GM19099 (cell line): ENCODE measurements around the gene CPB1.

Experiments used
- POLR2A ChIP-seq: IDR thresholded peaks from 3 replicates; pipeline ENCODE4 v1.6.1; 2011; ENCODE audit warnings: low read depth; ENCODE audit not compliant: insufficient read length; ENCODE audit errors: extremely low read depth

CPB1 gene

DNA sequence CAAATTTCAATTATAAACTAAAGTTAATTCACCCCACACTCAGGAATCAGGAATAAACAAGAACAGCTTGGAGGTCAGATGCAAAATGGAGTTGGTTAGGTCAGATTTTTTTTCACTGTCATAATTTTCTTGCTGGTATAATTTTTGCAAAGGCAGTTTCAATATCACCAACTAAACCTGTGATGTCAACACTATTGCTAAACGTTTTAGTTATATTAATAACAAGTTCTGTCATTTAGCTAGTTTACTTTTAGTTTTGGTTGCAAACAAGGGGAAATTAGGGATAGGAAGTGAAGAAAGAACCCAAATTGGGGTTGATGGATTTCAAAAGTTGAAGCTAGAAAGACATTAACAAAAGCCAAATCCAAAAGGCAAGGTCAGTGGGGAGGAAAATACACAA is 4.6 kb upstream of the CPB1 start:
- TF ChIP-seq POLR2A, result no peak

DNA sequence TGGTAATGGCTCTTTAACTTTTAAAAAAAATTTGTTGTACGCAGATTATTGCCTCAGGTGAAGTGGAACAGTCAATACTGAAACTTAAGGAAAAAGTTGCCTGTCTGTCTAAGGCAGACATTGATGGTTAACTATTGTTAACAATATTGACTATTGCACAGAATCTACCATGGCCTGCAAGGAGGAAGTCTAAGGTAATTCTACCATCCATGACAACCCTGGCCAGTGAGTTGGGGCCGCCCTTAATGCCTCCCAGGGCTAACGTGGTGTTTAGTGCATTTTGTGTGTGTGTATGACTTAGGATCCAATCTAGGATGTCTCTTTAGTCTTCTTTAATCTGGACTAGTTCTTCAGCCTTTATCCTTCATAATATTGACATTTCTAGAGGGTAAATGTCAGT is 2.1 kb upstream of the CPB1 start:
- no peak for TF ChIP-seq POLR2A

GRCh38 chr3:148828136-148828690 is 602 bp downstream of the CPB1 start:
- TF ChIP-seq POLR2A, result no peak

DNA sequence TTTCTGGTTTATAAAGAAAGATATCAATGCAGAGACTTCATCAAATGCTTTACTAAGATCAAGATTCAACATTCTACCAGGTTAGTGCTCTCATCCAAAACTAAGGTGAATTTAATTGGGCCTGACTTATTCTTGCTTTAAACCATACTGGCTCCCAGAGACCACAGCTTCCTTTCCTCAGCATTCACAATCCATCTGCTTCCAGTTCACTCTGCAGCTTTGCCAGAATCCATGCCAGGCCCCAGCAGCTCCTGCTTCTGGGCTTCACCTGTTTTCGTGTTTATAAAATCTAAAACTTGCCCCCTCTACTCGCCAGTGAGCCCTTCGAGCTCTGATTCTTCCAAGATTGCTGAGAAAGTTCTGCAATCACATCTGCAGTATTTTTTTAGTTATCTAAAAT is 2.3 kb downstream of the CPB1 start:
- no peak for TF ChIP-seq POLR2A

DNA sequence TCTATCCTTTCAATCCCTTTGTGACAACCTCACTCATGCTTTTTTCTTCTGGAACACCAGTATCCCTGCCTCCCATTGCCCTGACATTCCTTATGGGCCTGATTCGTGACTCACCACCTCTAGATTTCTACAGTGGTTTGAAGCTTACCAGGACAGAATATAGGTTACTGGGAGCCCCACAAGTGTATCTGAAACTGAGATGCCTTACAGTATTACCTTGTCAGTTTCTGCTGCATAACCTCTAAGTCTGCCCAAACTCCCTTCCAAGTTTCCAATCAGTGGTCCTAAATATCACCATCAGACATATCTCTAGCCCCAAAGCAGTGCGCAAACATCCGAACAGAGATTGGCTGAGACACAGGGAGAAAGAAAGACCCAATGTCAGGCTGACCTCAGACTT is 5.6 kb downstream of the CPB1 start:
- no peak for TF ChIP-seq POLR2A

DNA sequence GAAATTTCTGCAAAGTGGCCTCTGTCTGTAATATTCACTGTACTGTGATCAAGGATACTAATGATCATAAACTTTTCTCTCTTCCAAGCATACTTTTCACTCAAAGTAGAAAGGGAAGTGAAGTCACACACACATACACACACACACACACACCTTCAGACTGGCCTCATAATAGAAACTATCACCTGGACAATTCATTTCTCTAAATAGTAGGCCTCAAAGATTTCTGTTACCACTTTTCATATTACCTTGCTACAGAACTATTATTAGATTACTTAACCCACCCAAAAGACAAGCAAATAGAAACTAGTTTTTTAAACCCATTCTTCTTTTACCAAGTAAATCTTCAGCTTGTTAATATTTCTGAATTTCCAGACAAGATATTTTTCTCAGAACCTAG is 12.2 kb downstream of the CPB1 start:
- TF ChIP-seq POLR2A, result no peak

GRCh38 chr3:148840451-148840850 is 12.8 kb downstream of the CPB1 start:
- no peak for TF ChIP-seq POLR2A

- no peak for TF ChIP-seq POLR2A
These were observed 18.3 kb downstream of the CPB1 start for GRCh38 chr3:148845756-148846395.

DNA sequence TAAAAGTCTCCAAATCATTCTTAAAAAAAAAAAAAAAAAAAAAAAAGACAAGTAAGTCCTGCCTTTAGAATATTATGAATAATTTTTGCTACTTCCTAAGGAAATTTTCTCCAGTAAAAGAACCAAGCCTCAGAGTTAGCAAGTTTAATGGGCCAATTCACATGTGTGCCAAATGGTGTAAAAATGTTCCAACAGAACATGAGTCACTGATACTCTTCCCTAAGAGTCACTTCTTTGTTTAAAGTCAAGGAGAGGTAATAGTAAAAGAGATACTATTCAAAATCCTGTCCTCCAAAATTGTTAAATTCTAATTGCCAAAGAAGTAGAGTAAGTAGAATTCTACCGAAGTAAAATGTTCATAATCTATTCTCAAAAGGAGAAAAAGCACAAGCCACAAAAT is 19.7 kb downstream of the CPB1 start:
- TF ChIP-seq POLR2A, result no peak

DNA sequence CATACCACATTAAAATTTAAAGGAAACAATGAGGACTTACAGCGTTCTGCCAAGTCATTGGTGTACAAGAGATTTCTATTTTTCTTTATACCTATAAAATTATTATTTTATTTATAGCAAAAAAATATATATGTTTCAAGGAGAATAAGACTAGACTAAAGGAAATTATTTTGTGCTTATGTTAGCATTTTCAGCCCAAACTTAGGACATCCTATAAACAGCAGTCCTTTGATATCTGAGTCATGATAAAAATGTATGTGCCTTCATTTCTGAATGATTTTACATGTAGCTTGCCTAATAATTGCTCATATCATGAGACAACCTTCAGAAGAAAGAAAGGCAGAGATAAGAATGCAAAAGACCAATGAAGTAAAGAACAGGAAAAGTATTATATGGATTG is 20.8 kb downstream of the CPB1 start:
- no peak for TF ChIP-seq POLR2A

DNA sequence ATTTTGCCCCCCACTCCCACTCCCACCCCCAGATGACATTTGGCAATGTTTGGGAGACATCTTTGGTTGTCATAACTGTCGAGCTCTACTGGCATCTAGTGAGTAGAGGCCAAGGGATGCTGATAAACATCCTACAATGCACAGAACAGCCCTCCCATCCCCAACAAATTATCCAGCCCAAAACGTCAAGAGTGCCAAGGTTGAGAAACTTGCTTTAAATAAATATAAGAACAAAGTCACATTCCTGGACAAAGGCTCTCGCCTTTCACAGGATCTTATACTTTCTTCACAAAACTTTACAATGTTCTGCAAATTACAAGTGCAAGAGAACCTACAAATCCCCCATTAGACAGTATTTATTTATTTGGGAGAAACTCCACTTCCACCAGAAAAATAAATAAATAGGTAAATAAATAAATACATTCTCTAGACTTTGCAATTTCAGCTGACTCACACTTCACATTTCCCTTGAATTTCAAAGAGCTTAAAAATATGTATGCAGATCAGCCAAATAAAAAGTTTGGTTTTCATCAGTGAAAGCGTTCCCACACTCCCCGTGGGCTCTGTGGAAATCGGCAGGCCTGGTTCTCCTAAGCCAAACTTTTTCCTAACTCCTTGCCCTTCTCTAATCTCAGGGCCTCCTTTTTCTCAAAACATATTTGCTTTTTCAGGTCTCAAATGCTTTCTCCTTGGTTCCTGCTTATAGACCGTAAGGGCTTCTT is 24.8 kb downstream of the CPB1 start:
- TF ChIP-seq POLR2A, result no peak

DNA sequence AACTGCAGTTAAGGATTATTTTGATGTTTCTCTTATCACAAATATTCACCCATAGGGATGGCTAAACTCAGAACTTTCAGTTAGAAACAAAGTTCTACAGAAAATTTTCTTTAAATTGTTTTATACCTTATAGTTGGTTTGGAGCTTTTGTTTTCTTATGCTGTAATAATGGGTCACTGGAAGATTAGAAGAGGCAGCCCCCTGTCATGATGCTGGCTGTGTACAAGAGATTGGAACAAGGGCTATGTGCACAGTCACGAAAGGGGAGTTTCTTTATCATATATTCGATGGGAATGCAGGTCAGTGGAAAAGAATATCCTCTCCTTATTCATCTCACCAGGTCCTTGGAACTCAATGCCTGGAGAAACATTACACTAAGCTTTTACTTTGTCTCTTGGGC is 25.5 kb downstream of the CPB1 start:
- no peak for TF ChIP-seq POLR2A

DNA sequence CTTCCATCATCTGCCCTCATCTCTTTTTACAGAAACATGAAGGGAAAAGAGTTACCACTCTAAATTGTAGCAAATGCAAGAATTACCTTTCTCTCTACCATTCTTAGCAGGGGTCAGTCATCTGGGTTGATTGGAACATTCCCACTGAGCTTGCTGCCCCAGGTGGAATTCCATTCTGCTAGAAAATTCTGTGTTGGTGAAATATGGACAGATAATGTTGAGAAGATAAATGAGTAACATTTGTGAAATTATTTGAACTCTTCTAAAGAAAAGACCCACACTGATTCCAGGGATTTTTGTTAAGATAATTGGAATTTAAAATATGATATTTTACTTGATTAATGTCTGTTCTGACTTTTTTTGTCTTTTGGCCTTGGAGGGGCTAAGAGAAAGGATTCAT is 26.4 kb downstream of the CPB1 start:
- TF ChIP-seq POLR2A, result no peak

DNA sequence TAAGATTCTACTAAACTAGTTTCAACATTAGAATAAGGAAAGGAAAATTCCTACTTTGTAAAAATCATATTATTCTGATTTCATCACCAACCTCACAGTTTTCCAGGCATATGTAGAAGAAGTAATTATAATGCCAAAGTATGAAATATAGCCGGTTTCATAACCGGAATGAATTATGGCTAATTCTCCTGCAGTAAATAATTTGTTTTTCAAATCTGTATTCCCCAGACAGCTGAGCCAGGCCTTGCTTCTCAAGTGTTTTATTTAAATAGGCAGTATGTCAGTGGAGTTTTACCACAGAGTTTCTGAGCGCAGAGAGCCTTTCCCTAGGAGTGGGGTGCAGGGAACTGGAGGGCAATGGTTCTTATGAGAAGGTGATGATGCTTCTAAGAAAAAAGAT is 28.8 kb downstream of the CPB1 start:
- no peak for TF ChIP-seq POLR2A

DNA sequence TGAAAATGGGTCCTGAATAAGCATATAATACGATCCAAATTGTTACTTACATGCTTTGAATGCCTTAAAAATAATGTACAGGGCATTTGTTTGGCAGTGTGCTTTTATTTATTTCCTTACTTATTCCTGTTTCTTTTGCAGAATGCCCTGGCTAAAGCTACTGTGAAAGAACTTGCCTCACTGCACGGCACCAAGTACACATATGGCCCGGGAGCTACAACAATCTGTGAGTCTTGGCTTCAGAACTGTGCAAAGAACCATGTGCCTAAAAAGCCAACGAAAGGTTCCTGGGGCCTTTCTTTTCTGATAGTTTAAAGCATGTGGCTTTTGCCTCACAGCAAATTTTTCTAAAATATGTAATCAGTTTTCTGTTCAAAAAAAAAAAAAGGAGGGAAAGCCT is 29.7 kb downstream of the CPB1 start:
- TF ChIP-seq POLR2A, result no peak

DNA sequence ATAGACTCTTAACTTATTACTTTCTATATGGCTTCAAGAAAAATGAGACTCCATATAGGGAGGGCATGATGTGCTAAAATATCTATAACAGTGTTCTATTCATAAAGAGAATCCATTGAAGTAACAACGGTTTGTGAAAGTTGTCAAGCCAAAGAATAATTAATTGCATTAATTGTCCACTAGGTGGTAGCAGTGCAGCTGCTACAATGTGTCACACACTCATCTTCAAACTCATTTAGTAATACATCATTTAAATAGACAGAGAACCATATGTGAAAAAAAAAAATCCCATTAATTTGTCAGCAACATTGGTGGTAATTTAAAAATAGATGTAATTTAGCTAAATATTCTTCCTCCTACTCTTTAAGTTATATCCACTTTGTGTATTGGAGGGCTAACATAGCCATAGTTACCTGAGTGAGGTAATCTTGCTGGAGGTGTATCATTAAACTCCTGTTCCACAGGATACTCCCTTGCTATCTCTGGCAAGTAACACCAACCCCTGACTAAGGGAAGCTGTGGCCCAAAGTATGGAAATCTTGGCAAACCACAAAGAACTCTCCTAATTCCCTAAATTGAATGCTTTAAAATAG is 33.8 kb downstream of the CPB1 start:
- TF ChIP-seq POLR2A, result no peak
